Karpas-422 (cell line): ENCODE measurements around the gene IL17RD. TPM values are rescaled to one million over a fixed set of nuclear protein-coding genes. Genes with fewer than 3 reads are reported as not detected.

ENCODE experiments used
- DNase-seq: peaks from one replicate; pipeline ENCODE4 v3.0.0-alpha.2; 2015
- H2AFZ ChIP-seq: fragments of 200-600 bp; sonication (generic); 2 replicates; pipeline ENCODE4 v1.6.1; 2014; ENCODE audit warnings: antibody characterized with exemption, low read length, mixed read lengths
- H3K27ac ChIP-seq: fragments of 200-600 bp; sonication (generic); 2 replicates; pipeline ENCODE4 v1.5.1; 2014; ENCODE audit warnings: mild to moderate bottlenecking, low read length, moderate library complexity
- H3K27me3 ChIP-seq: fragments of 200-600 bp; sonication (generic); 2 replicates; pipeline ENCODE4 v1.6.1; 2014; ENCODE audit warnings: low read length, mixed read lengths
- H3K36me3 ChIP-seq: fragments of 200-600 bp; sonication (generic); 2 replicates; pipeline ENCODE4 v1.6.1; 2014; ENCODE audit warnings: low read length, mixed read lengths; ENCODE audit not compliant: insufficient read depth
- H3K4me1 ChIP-seq: fragments of 200-600 bp; sonication (generic); 2 replicates; pipeline ENCODE4 v1.6.1; 2014; ENCODE audit warnings: mild to moderate bottlenecking, low read length, mixed read lengths
- H3K4me2 ChIP-seq: fragments of 200-600 bp; sonication (generic); 2 replicates; pipeline ENCODE4 v1.6.1; 2014; ENCODE audit warnings: low read length, low read depth, mild to moderate bottlenecking; ENCODE audit not compliant: poor library complexity, severe bottlenecking
- H3K4me3 ChIP-seq: fragments of 200-600 bp; sonication (generic); 2 replicates; pipeline ENCODE4 v1.5.1; 2014; ENCODE audit warnings: mild to moderate bottlenecking, antibody characterized with exemption, low read length, mixed read lengths
- H3K79me2 ChIP-seq: fragments of 200-600 bp; sonication (generic); 2 replicates; pipeline ENCODE4 v1.6.1; 2014; ENCODE audit warnings: mild to moderate bottlenecking, low read length, mixed read lengths
- H3K9ac ChIP-seq: fragments of 200-600 bp; sonication (generic); 2 replicates; pipeline ENCODE4 v1.6.0; 2014; ENCODE audit warnings: low read length
- H3K9me2 ChIP-seq: fragments of 200-600 bp; sonication (generic), shearing (Covaris generic); replicated peaks from 2 replicates; pipeline ENCODE4 v1.6.0; 2014; ENCODE audit warnings: mild to moderate bottlenecking, low read length, moderate library complexity; ENCODE audit not compliant: insufficient read depth
- H3K9me3 ChIP-seq: fragments of 300-700, 200-600 bp; sonication (generic); 2 replicates; pipeline ENCODE4 v1.6.1; 2014; ENCODE audit warnings: low read length, mixed read lengths
- H4K20me1 ChIP-seq: fragments of 200-600 bp; sonication (generic); 2 replicates; pipeline ENCODE4 v1.6.1; 2014; ENCODE audit warnings: mild to moderate bottlenecking, antibody characterized with exemption, low read length, low read depth; ENCODE audit not compliant: insufficient read depth
- total RNA-seq: library from RNA; depleted of rRNA; stranded (reverse); fragments of >200 nt; shearing (Covaris generic); gene quantifications from 2 replicates; pipeline ENCODE4 v1.2.3, GENCODE V29; 2014; ENCODE audit warnings: low replicate concordance

IL17RD gene
- total RNA-seq, 1 experiment from 2014 or later: 1.2 TPM

DNA sequence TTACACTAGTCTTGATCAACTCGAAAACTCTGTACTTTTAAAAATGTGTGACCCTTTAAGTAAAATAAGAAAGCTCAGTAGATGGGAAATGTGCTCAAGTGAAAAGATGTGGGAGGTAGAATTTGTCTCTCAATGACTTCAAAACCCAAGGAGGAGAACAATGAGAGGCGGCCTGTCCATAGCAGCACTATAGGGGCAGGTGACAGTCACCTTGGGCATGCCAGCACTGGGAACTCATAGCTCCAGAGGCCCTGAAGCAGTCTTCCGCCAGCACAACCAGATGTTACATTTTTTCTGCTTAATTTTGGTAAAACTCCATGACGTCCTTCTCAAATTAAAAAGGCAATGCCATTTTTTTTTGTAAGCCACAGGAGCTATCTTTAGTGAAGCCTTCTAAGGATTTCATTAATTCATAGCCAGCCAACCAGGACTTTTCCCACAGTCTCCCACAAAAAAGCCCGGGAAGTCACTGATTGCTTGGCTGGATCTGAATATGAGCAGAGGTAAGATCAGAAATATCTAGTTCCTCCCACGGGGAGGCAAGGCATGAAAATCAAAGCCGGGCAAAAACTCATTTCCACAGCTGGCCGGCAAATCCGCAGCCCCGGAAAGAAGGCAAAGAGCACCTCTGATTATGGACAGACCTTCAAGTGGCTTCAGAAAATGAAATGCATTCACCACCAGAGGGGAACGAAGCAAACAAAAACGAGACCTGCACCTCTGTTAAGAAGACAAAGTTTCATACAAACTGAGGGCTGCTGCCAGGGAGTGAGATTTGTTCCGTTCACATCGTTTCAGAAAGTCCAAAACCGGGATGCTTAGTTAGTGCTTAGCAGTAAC, 10.5 kb downstream of the IL17RD start:
- H3K4me2 ChIP-seq: no peak overlapping the region
- no peaks in the 10 kb centered on the region for H3K36me3 ChIP-seq
- H3K9me2 ChIP-seq: no peaks in the 10 kb centered on the region
- 0 out of 2 replicates have a peak, but pooled peaks cover 3% of the 10 kb centered on the region for H3K4me1 ChIP-seq
- no peak overlapping the region for H3K27ac ChIP-seq
- no peaks in the 10 kb centered on the region for H3K27me3 ChIP-seq
- H3K9me3 ChIP-seq: no peaks in the 10 kb centered on the region
- H3K9ac ChIP-seq: no peak overlapping the region
- no peak overlapping the region for H2AFZ ChIP-seq
- DNase-seq: no peak
- H3K79me2 ChIP-seq: no peaks in the 10 kb centered on the region
- no peaks in the 10 kb centered on the region for H4K20me1 ChIP-seq
- H3K4me3 ChIP-seq: no peak overlapping the region

DNA sequence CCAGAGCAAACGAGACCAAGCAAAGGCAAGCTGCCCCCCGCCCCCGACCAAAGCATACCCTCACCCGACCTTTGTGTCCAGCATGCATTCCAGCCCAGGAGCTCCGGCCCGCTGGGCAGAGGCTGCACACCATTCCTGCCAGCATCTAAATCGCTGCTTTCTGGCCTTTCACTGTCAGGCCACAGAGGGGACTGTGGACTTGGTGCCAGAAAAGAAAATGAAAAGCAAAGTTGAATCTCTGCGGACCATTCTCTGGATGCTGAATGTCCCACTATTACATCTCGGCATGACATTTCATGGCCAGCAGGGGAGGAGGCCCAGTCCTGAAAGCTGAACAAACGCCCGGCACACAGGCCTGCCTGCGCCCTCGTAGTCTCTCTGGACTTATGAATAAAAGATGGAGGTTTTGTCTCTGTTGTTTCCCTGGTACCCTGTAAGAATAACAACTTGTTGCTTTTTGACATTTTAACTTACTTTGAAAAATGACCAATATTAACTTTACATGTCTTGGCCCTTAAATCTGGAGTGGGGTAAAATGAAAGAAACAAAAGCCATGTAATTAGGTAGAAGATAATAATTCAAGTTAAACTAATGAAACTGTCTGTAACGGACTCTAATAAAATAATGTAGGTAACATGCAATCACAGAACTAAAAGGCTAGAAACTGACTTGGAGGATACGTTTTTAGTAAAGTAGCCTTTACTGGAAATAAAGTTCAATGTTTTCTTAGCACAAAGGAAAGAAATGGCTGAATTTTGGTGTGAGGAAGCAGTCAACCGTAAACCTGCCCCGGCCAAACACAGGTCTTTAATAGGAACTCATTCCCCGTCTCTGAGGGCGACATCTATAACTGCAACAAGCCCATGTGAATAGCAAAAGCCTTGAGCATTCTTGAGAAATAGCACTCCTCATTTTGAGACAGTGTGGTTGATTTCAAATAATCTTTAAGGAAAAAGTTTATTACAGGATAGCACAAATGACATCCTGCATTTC, 12.7 kb downstream of the IL17RD start:
- H3K79me2 ChIP-seq: no peaks in the 10 kb centered on the region
- no peak overlapping the region for H3K4me3 ChIP-seq
- no peaks in the 10 kb centered on the region for H3K27me3 ChIP-seq
- H3K9me3 ChIP-seq: no peaks in the 10 kb centered on the region
- H3K4me1 ChIP-seq: no peaks in the 10 kb centered on the region
- H3K4me2 ChIP-seq: no peak overlapping the region
- no peak overlapping the region for H3K27ac ChIP-seq
- no peaks in the 10 kb centered on the region for H4K20me1 ChIP-seq
- no peaks in the 10 kb centered on the region for H3K9me2 ChIP-seq
- no peaks in the 10 kb centered on the region for H3K36me3 ChIP-seq
- DNase-seq: no peak
- no peak overlapping the region for H2AFZ ChIP-seq
- H3K9ac ChIP-seq: no peak overlapping the region

DNA sequence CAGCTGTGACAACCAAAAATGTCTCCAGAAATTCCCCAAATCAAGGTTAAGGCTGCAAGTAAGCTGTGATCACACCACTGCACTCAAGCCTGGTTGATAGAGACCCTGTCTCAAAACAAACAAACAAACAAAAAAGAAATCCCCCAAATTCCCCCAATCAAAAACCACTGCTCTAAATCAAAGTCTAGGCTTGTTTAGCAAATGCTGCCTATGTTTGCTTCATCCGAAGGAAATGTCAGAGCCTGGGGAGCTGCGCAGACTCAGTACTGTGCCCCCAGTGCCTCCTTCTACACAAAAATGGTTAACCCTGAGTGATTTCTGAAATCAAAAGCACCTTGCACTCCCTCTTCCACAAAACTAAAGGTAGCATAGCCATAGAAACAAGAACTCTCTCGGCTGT, 13.4 kb downstream of the IL17RD start:
- no peak overlapping the region for H3K9ac ChIP-seq
- H3K27ac ChIP-seq: no peak overlapping the region
- no peaks in the 10 kb centered on the region for H3K27me3 ChIP-seq
- H3K36me3 ChIP-seq: no peaks in the 10 kb centered on the region
- H3K9me3 ChIP-seq: no peaks in the 10 kb centered on the region
- no peaks in the 10 kb centered on the region for H3K9me2 ChIP-seq
- no peak for DNase-seq
- H3K4me2 ChIP-seq: no peak overlapping the region
- no peak overlapping the region for H3K4me3 ChIP-seq
- no peaks in the 10 kb centered on the region for H3K4me1 ChIP-seq
- no peaks in the 10 kb centered on the region for H4K20me1 ChIP-seq
- H2AFZ ChIP-seq: no peak overlapping the region
- no peaks in the 10 kb centered on the region for H3K79me2 ChIP-seq

DNA sequence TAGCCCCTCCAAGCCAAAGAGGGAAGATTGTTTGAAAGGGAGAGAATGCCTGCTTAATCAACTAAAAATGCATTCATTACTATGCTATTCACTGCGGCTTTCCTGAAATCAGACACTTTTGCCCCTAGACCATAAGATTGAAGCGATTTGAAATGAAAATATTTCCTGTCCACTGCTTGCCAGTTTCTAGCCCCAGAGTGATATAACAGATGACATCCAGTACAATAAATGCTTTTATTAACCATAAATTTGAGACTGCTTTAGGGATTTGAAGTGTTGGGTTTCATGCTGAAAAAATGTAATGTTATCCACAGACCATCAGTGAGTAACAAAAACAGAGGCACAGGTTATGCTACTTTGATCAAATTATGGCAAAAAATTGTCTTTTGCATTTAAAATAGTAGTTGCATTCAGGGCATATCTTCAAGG, 14.1 kb downstream of the IL17RD start:
- H3K27me3 ChIP-seq: no peaks in the 10 kb centered on the region
- H3K4me3 ChIP-seq: no peak overlapping the region
- H3K27ac ChIP-seq: no peak overlapping the region
- no peaks in the 10 kb centered on the region for H3K36me3 ChIP-seq
- H3K9me2 ChIP-seq: no peaks in the 10 kb centered on the region
- H4K20me1 ChIP-seq: no peaks in the 10 kb centered on the region
- DNase-seq: no peak
- H3K9me3 ChIP-seq: no peaks in the 10 kb centered on the region
- H3K4me2 ChIP-seq: no peak overlapping the region
- no peak overlapping the region for H2AFZ ChIP-seq
- H3K9ac ChIP-seq: no peak overlapping the region
- H3K4me1 ChIP-seq: no peaks in the 10 kb centered on the region
- no peaks in the 10 kb centered on the region for H3K79me2 ChIP-seq

DNA sequence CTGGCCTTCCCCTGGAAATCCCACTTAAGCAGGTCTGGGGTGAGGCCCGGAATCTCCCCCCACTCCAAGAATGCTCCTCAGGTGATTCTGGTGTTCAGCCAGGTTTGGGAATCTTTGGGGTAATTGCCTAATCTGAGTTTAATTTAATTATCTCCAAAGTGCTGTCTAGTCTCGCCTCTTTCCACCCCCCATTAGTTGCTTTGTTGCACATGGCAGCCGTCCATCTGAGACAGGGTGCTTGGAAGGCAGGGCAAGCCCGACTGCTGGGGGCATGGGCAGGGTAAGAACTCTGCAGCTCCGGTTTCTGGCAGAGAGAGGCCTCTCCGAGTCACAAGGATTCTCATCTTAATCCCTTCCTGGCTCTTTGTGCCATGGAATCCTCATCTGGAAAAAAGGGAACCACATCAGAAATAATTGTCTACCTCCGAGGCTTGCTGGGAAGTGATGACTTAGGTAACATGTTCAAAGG, 15.0 kb downstream of the IL17RD start:
- DNase-seq: no peak
- Histone ChIP-seq H3K27me3 (no peaks in the 10 kb centered on the region), H2AFZ (no peak overlapping the region), H3K36me3 (no peaks in the 10 kb centered on the region), H3K4me3 (no peak overlapping the region), H3K9me3 (no peaks in the 10 kb centered on the region), H3K27ac (no peak overlapping the region), H3K4me1 (no peaks in the 10 kb centered on the region), H3K9ac (no peak overlapping the region), H3K79me2 (no peaks in the 10 kb centered on the region), H3K4me2 (no peak overlapping the region), H4K20me1 (no peaks in the 10 kb centered on the region), H3K9me2 (no peaks in the 10 kb centered on the region)

DNA sequence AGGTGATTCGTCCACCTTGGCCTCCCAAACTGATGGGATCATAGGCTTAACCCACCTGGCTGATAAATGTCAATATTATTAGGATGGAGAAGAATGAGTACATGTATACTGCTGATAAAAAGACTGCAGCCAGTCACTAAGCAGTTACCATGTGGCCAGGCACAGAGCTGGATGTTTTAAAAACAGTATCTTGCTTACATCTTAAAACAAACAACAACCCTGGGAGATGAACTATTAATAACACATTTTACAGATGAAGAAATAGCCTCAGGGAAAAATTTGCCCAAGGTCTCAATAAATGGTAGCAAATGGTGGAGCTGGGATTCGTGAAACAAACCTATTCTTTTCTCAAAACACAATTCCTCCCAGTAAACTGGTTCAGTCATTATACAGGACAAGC, 18.1 kb downstream of the IL17RD start:
- no peak for DNase-seq

DNA sequence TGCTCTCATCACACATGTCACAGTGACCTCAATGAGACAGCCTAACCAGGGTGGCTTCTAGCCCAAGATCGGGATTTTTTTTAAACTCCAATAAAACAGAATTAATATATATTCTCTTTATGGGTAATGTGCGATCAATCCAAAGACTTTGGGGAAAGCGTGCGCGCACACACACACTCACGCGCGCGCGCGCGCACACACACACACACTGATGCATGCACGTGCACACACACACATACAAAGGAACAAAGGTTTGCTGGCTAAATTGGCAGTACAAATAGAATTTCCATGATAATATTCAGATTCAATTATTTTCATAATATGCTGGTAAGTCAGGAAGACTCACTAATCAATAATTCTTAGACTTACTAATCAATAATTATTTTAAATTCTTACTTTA, 19.3 kb downstream of the IL17RD start:
- Histone ChIP-seq H4K20me1 (no peaks in the 10 kb centered on the region), H3K4me2 (no peak overlapping the region), H3K79me2 (no peaks in the 10 kb centered on the region), H3K27ac (no peak overlapping the region), H3K27me3 (no peaks in the 10 kb centered on the region), H3K9me2 (no peaks in the 10 kb centered on the region), H3K9ac (no peak overlapping the region), H3K9me3 (no peaks in the 10 kb centered on the region), H2AFZ (no peak overlapping the region), H3K4me3 (no peak overlapping the region), H3K4me1 (no peaks in the 10 kb centered on the region), H3K36me3 (no peaks in the 10 kb centered on the region)
- DNase-seq: no peak

More for the DNA sequence above, 18.1 kb downstream of the IL17RD start:
- Histone ChIP-seq H3K9me3 (no peaks in the 10 kb centered on the region), H3K9ac (no peak overlapping the region), H3K4me1 (no peaks in the 10 kb centered on the region), H3K27me3 (no peaks in the 10 kb centered on the region), H2AFZ (no peak overlapping the region), H3K9me2 (no peaks in the 10 kb centered on the region), H3K27ac (no peak overlapping the region), H4K20me1 (no peaks in the 10 kb centered on the region), H3K4me3 (no peak overlapping the region), H3K4me2 (no peak overlapping the region), H3K79me2 (no peaks in the 10 kb centered on the region), H3K36me3 (no peaks in the 10 kb centered on the region)

- Histone ChIP-seq H3K36me3 (no peaks in the 10 kb centered on the region), H3K79me2 (no peaks in the 10 kb centered on the region), H3K4me2 (no peak overlapping the region), H3K9me3 (no peaks in the 10 kb centered on the region), H3K4me3 (no peak overlapping the region), H4K20me1 (no peaks in the 10 kb centered on the region), H3K9me2 (no peaks in the 10 kb centered on the region), H3K4me1 (no peaks in the 10 kb centered on the region), H3K27me3 (no peaks in the 10 kb centered on the region), H2AFZ (no peak overlapping the region), H3K27ac (no peak overlapping the region), H3K9ac (no peak overlapping the region)
- DNase-seq: no peak
Observed at GRCh38 chr3:57144952-57145351, 20.2 kb downstream of the IL17RD start.
